Endothelial cell of umbilical vein (primary cell): ENCODE data around the gene FARP2.

Source experiments
- EZH2 ChIP-seq: IDR thresholded peaks from 2 replicates; pipeline ENCODE4 v1.6.1; 2012; ENCODE audit warnings: borderline replicate concordance, low read depth, mild to moderate bottlenecking, moderate library complexity, low read length, inconsistent platforms; ENCODE audit not compliant: severe bottlenecking
- FOS ChIP-seq: IDR thresholded peaks from 2 replicates; pipeline ENCODE4 v1.6.1; 2011; ENCODE audit warnings: mild to moderate bottlenecking, low read length, moderate library complexity, borderline replicate concordance; ENCODE audit not compliant: insufficient read depth
- GATA2 ChIP-seq: IDR thresholded peaks from 2 replicates; pipeline ENCODE4 v1.7.0; 2011; ENCODE audit warnings: low read depth, mild to moderate bottlenecking, moderate library complexity, mixed read lengths, low read length; ENCODE audit not compliant: insufficient read length, insufficient read depth
- JUN ChIP-seq: IDR thresholded peaks from 2 replicates; pipeline ENCODE4 v1.6.1; 2011; ENCODE audit warnings: borderline replicate concordance, low read depth; ENCODE audit not compliant: insufficient read length, insufficient read depth
- MAX ChIP-seq: IDR thresholded peaks from 2 replicates; pipeline ENCODE4 v1.6.1; 2011; ENCODE audit not compliant: insufficient read depth, insufficient read length
- POLR2A ChIP-seq: IDR thresholded peaks from 2 replicates; pipeline ENCODE4 v1.6.1; 2012; ENCODE audit warnings: low read depth, mild to moderate bottlenecking, control low read depth, low read length
- POLR2AphosphoS5 ChIP-seq: IDR thresholded peaks from 2 replicates; pipeline ENCODE4 v1.6.1; 2012; ENCODE audit warnings: low read depth, mild to moderate bottlenecking, control low read depth, low read length, moderate library complexity; ENCODE audit not compliant: insufficient read depth
- TF ChIP-seq, protein P1 (sequence below), 2 donors: IDR thresholded peaks; 1 replicate in 1 of 2; 2 replicates in 1 of 2; pipeline ENCODE4 v1.5.1; 2011; ENCODE audit warnings: low read length in 2 of 2, mild to moderate bottlenecking in 2 of 2, moderate library complexity in 2 of 2, control low read depth in 1 of 2, inconsistent platforms in 1 of 2, low read depth in 1 of 2; ENCODE audit not compliant: insufficient read depth in 1 of 2; ENCODE audit errors: extremely low read depth in 1 of 2

GRCh38 chr2:241501551-241501950, 145.5 kb downstream of the FARP2 start:
- TF ChIP-seq, protein P1, sequence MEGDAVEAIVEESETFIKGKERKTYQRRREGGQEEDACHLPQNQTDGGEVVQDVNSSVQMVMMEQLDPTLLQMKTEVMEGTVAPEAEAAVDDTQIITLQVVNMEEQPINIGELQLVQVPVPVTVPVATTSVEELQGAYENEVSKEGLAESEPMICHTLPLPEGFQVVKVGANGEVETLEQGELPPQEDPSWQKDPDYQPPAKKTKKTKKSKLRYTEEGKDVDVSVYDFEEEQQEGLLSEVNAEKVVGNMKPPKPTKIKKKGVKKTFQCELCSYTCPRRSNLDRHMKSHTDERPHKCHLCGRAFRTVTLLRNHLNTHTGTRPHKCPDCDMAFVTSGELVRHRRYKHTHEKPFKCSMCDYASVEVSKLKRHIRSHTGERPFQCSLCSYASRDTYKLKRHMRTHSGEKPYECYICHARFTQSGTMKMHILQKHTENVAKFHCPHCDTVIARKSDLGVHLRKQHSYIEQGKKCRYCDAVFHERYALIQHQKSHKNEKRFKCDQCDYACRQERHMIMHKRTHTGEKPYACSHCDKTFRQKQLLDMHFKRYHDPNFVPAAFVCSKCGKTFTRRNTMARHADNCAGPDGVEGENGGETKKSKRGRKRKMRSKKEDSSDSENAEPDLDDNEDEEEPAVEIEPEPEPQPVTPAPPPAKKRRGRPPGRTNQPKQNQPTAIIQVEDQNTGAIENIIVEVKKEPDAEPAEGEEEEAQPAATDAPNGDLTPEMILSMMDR (IDR thresholded peaks at IDR 0.05; ENCODE audit: extremely low read depth in 1 of 2, insufficient read depth in 1 of 2, low read depth in 1 of 2, low read length in 2 of 2), result no peak
- no peak for TF ChIP-seq POLR2A
- no peak for TF ChIP-seq EZH2
- TF ChIP-seq MAX, result no peak
- no peak for TF ChIP-seq GATA2
- TF ChIP-seq POLR2AphosphoS5, result no peak
- TF ChIP-seq JUN, result no peak
- no peak for TF ChIP-seq FOS
